CD4-positive, alpha-beta T cell treated with Interleukin-12 subunit alpha and Interleukin-12 subunit beta, for 1 hour (primary cell): ENCODE data around the gene MARCHF9.
A peak's percentile ranks its signal among the peaks of the same experiment; 100 is the strongest.

Experiments
- DNase-seq: peaks from one replicate; pipeline ENCODE4 v3.0.0-alpha.2; 2020

Gene MARCHF9

DNA sequence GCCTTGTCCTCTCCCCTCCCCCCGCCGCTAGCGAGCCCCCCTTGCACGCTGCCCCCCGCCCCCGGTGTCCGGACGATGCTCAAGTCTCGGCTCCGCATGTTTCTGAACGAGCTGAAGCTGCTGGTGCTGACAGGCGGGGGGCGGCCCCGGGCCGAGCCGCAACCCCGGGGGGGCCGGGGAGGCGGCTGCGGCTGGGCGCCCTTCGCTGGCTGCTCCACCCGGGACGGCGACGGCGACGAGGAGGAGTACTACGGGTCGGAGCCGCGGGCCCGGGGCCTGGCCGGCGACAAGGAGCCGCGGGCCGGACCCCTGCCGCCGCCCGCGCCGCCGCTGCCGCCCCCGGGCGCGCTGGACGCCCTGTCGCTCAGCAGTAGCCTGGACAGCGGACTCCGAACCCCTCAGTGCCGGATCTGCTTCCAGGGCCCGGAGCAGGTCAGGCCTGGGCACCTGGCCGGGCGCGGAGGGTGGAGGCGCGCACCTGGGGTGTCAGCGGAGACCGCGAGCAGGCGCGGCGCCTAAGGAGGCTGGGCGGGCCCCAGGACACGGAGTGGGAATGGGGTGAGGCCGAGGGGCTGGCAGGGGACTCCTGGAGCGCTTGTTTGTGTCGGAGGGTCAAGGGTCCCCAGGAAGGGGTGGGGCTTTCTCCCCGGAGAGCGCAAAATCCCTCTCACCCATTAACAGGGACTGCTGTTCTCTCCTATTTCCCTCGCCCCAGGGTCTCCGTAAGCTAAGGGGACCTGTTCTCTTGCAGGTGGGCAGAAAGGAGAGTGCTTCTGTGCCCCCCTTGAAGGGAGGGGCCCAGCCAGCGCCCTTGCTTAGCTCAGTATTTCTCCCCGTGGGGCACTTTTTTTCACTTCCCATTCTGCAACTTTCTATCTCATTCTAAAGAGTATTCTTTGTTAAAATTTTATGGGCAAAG lies 810 bp downstream of the MARCHF9 start:
- DNase-seq: peak; percentile 61

DNA sequence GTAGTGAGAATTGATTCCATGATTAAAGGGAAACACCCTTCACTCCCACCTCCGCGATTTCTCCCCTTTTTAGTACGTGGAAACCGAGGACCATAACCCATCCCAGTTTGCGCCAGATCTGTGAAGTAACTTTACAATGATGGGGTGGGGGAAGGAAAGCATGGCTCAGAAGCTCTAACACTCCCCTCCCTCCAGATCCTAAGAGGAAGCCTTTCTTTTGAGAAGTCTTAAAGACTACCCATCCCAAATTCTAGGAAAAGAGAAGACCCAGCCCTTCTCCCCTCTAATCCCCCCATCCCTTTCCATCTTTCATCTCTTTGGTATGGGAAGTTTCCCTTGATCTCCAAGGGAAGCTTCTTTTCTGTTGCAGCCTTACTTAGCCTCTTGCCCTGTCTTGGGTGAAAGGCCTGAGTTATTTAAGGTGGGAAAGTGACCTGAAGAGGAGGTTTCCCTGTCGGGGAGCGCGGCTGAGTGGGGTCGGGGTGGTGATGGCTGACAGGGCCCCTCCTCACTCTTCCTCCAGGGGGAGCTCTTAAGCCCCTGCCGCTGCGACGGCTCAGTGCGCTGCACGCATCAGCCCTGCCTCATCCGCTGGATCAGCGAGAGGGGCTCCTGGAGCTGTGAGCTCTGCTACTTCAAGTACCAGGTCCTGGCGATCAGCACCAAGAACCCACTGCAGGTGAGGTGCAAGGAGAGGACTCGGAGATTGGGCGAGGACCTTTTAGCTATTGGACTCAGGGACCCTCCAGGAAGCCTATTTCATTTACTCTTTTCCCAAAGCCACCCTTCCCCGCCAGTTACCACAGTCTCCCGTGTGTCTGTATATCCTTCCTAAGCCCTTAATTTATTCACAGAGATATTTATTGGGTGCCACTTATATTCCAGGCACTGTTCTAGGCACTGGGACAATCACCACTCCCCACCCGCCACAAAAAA lies 1.8 kb downstream of the MARCHF9 start:
- DNase-seq: peak; percentile 80

DNA sequence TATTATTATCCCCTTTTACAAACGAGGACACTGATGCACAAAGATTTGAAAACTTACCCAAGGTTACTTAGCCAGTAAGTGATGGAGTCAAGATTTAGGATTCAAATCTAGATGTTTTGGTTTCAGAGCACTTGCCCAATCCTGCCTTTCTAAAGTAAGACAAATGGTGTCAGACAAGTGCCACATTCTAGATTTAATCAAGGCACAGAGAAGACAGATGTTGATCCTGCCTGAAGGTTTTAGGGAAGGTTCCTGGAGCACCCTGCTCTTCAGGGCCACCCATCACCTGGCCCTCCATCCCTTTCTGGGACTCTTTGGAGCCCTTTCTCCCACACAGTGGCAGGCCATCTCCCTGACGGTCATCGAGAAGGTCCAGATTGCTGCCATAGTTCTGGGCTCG lies 2.9 kb downstream of the MARCHF9 start:
- no peak for DNase-seq

DNA sequence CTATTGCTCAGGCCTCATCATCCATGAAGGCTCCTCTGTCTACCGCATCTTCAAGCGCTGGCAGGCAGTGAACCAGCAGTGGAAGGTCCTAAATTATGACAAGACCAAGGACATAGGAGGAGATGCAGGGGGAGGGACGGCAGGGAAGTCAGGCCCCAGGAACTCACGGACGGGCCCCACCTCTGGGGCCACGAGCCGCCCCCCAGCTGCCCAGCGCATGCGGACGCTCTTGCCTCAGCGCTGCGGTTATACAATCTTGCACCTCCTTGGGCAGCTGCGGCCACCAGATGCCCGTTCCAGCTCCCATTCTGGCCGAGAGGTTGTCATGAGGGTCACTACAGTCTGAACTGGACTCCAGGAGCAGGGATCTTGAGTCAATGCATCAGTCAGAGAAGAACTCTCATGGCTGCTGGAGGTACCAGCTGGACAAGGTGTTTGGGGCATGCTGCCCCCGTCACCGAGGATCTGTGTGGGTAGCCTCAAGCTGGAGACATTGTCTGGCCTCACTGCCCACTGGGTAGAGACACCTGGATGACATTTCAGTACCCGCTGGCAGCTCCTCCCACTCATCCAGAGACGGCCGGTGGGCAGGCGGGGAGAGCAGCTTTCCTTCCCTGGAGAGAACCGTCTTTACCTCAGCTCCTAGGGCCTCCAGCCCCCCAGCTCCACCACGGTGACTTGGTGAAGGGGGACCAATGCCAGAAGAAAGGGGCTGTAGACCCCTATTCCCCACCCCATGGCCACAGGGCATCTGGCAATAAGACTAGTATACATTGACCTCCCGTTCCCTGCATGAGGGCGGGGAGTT lies 3.9 kb downstream of the MARCHF9 start:
- DNase-seq: no peak

DNA sequence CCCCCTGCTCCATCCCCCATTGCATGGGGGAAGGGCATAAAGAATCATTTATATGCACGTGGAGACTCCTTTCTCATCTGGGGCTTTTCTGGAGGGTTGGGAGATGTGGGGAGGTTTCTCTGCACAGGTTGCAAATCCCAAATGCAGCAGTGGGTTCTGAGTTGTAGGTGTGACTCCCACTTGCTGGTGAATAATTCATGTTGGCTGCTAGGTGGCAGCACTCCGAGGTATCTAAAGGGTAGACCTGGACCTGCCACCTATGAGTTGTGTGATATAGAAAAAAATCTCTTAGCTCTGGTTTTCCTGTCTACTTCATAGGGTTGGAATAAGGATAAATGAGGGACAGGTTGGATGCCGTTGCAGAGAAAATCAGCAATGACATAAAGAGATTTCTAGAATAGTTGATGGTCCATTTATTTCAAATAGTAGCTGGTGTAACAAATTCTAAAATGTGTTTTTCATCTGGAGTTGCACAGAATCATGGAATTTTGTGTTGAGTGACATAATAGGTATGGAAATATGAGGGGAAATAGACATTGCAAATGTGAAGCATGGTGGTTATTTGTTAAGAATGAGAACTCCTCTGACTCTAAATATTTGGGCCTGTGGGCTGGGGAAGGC lies 4.6 kb downstream of the MARCHF9 start:
- DNase-seq: peak; percentile 69

DNA sequence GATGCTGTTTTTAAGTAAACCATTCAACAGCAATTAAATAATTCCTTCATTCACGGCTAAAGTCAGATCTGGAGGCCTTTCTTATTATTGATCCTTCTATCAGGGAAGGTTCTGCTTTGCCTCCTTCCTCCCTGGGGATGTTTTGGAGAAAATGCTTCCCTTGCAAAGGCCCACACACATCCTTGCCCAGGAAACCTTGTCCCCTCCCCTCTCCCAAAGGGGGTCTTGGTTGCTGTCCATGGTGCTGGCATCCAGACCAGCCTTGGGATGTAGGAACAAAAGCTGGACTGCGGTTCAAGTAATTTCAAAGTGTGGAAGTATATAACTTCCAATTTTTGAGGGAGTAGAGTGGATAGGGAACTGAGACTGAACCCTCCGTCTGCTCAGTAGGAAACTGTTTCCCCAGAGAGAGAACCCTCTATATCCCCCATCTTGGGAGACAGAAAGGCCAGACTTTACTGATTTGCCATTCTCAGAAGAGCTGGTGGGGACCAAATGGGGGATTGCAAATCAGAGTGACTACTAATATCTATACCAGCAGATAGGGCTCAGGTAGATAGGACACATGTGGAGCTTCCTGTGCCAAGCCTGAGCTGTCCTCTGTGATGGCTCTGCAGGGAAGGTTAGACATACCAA lies 5.6 kb downstream of the MARCHF9 start:
- no peak for DNase-seq

DNA sequence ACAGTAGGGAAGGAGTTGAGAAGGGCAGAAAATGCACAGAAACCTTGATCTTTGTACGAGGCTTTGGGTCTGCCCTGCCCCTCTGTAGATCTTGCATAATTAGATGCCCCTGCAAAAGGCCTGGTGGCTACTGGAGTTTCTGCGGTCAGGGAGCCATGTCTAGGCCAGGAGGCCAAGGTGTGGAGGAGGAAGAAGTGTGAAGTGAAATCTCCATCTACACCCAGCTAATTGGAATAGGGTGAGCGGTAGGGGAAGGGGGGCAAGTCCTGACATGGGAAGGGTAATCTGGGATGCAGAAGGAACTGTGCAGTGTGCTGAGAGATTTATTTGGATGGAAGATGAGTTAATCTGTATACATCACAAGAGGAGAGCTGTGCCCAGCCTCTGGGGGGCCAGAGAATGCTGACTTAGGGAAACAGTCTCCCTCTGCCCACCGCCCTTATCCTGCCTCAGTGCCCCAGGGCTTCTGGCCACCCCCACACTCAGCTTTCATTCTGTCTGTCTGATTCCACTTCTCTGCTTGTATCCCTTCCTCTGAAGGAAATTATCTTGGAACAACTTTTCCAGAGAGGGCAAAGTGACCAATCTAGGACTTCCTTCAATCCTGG lies 6.6 kb downstream of the MARCHF9 start:
- DNase-seq: no peak

DNA sequence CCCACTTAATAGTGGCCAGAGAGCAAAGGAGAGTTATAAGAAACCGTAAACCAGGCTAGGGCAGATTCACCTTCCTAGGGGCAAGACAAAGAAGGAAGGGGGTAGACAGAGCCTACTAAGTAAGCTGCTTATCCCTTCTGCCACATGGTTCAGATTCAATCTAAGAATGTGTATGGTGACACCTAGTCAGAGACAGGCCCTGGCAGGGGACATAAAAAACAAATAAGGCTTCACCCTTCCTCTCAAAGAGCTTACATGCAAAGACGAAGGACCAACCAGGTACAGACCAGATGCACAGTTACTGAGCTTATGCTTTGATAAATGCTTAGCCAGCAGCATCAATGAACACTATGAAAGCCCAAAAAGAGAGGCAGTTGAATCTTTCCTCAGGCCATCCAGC lies 7.6 kb downstream of the MARCHF9 start:
- no peak for DNase-seq

DNA sequence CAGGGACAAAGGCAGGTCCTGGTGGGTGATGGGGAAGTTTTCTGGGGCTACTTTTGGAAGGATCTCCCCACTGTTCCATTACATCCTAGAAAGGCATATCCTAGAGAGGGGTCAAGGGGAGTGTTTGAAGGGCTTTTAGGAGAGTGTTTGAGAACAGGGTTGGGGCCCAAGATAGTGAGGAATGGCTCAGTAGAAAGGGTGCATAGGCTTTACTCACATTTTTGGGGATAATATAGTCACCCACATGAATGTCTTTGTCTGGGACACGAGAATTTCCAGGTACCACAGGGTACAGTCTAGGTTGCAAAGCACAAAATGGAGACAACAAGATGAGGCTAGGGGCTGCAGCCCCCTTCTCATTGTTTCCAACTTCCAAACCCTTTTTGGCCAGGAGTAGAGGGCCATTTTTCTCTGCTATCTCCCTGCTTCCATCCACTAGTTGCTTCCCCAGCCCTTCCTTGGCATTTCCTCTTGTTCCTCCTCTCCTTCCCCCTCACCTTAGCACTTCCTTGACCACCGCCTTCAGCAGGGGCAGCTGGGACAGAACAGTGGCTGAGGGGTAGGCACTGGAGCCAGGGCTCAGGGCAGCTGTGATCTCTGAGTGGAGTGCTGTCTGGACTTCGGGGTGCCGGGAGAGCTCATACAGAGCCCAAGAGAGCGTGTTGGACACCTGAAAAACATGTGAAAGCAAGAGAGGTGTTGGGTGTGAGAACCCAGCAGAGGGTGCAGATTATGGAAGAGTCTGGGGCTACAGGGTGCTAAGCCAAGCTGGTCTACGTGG lies 9.2 kb downstream of the MARCHF9 start:
- DNase-seq: no peak

DNA sequence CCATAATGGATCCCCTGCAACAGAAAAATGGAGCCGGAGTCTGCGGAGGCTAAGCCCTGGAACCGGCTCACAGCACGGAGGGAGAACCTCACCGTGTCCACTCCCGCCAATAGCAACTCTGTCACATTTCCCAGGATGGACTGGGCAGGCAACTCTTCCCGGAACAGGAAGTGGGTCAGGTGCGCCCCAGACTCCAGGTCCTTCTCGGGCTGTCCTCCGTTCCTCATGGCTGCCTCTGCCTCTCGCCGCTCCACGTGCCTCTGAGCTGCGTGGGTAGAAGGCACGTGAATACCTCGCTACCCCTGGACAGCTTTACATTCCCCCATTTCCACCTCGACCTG lies 9.7 kb downstream of the MARCHF9 start:
- no peak for DNase-seq

DNA sequence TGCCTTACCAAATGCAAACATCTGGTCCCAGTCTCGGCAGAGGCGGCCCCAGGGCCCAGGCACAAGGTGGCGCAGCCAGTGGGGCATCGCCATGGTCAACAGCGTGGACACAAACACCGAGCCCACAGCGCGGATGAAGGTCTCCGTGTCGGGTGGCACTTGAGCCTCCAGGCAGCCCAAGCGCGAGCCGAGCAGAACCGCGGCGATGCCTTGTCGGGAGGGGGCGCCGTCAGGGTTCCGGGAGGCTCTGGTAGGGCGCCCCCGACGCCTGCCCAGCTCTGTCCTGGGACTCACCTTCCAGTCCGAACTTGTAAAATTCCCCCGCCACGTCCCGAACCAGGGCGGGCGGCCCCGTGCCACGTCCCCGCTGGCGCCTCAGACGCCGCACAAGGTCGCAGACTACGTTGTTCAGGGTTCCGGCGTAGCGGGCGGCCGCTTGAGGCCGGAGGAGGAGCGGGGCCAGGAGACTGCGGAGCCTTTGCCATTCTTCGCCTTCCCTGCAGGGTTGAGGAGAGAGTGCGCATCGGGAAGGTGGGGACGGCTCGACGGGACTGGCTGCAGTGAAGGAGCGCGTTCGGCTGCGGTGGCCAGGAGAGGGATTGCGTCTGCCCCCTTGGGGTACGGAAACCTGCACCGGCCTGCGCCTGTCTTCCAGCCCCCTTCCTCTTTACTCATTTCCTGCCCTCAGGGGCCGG lies 10.2 kb downstream of the MARCHF9 start:
- DNase-seq: peak; percentile 57

DNA sequence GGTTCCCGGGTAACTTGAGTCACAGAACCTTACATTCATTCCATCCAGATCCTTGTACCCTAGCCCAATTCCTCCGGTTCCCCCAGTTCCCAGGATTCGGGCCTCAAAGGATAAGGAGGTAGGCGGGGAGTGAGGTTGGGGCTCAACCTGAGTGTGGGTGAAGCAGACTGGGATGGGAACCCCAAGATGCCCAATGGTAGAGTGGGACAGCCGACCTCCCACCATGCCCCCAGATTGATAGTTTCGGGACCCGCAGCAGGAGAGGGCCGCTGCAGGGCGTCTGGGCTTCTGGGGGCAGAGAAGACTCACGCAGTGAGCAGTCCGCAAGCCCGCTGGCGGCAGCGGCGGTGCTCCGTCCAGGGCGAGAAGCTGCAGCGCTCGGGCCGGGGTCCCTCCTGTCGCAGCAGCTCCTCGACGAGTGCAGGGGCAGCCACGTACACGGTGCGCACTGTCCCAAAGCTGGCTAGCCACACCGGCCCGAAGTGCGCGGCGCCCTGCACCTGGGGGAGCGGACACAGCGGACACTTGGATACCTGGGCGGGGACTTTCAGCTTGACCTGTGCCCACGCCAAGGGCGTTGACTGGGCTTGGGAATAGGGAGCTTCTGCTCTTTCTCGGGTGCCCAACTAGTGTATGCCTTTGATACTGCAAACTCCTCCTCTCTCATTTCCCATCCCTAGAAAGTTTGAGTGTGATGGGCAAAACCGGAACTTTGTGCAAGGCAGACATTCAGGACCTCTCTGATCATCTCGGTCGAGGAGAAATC lies 11.0 kb downstream of the MARCHF9 start:
- no peak for DNase-seq

DNA sequence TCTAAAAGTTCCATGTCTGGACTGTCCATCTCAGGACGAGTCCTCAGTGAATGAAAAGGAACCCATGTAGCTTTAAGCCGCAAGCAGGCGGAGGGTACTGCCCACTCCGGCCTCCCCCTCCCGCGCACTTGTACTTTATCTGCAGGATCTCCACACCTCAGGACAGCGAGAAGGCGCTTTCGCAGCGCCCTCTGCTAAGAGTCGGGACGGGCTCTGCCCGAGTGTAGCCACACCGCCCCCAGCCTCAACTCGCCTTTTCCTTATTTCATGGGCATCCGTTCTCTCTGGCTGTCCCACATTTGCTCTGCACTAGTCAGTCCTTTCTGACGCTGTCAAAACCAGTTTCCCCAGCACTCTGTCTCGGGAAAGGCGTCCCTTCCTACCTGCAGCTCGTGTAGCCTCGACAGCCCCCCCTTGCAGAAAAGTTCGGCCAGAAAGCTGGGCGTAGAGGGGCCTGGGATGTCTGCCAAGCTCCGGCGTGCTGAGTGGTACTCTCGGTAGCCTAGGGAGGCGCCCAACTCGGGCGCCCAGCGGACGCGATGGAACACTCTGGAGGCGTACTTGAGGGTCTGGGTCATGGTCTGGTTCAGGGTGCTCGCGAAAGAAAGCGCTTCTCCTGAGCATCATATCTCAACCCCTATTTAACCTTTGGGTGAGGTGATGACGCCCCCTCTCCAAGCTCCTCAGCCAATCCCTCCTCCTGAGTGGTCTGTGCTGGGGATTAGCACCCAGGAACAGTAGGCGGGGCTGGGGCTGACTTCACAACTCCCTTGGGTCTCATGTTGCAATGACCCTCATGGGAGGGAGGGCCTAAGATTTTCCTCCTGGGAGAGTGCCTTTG lies 11.8 kb downstream of the MARCHF9 start, which contains the start of gene CYP27B1:
TSS of gene CYP27B1 (minus strand) at position 615 of the 841 bp plus-strand sequence. CDS start at position 578, 37 bp downstream.
- DNase-seq: no peak

DNA sequence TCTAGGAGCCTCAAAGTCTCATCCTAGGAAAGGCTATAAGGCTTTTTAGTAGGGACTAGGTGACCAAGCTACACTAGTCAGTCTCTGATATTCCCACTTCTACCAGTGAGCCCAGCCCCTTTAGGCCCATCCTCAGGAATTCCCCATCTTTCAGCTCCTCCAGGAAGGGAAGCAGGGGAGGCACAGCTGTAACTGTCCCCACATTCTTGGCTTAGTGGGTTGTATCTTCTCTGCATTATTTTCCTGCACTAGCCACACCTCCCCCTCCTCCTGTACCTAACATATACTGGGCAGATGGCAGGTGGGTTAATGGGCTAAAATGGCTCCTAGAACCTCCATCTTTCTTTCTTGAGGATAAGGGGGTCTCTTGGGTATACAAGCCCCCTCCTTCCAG lies 12.4 kb downstream of the MARCHF9 start:
- DNase-seq: no peak

DNA sequence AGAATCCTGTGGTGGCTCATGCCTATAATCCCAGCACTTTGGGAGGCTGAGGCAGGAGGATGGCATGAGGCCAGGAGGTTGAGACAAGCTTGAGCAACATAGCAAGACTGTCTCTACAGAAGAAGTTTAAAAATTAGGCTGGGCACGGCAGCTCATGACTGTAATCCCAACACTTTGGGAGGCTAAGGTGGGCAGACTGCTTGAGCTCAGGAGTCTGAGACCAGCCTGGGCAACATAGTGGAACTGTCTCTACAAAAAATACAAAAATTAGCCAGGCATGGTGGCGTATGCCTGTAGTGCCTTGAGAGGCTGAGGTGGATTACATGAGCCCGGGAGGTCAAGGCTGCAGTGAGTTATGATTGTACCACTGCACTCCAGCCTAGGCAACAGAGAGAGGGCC lies 13.0 kb downstream of the MARCHF9 start:
- no peak for DNase-seq

DNA sequence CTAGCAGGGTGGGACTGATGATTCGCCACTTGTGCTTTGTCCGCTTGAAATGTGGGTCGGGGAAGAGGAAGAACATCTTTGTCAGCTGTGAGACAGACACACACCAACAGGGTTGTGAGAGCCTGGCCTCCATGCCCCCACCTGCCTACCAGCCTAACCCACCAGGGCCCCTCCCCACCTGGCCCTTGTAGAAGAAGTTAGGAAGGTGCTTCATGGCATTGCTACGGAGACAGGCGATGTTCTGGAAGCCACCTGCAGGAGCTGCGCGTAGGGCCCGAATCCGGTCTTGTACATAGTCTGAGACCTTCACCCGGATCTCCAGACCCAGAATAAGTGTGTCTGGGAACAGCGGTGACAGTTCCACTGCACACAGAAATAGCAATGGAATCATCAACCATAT lies 14.7 kb downstream of the MARCHF9 start:
- DNase-seq: no peak

DNA sequence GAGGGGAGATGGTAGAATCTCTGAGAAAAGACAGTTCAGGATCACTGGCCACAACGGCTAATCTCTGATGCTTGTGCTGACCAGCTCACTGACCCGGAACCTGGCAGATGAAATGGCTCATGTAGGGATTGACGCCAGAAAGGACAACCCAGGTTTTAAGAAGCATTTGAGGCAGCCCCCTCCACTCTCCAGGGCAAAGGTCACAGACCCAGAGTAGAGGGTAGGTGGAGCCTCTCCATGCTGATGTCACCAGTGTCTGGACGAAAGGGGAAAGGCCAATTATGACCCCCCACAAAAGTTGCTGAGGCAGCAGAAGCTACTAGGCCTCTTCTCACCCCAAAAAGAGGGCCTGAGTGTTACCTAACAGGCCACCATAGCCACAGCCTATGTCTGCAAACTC lies 15.8 kb downstream of the MARCHF9 start:
- no peak for DNase-seq

DNA sequence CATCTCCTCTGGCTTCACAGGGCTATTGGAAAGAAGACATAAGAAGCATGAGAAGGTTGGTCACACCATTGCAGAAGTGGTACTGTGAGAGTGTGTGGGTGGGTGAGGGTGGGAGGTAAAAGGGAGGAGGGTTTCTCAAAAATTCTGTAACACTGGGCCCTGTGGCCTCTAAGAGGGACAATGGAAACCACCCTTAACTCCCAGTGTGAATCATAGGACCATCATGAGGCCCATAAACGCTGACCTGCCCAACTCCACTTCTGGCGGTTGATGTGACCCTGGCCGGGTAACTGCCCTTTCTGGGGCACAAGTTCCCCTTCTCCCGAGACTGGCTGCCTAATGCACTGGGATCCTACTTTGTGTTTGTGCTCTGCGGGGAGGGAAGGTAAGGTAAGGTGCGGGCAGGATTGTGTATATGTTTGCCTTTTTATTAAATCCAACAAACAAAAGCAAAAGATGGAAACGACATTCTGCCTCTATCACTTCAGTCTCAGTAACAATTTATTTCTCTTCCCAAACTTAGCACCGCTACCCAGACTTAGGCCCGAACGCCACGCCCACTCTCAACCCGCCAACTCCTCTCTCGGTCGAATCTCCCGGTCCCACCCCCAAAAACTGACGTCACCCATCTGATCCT lies 16.5 kb downstream of the MARCHF9 start:
- DNase-seq: peak; percentile 85
